ENCODE data around the gene DPP10. TPM values are rescaled to one million over a fixed set of nuclear protein-coding genes. Genes with fewer than 3 reads are reported as not detected.

The DPP10 gene
- total and polyA plus RNA-seq, 4 donors, result 0.04 to 4.1 (median 0.48) TPM

- 85% methylated on average over 3 of the region's 3 CpGs for WGBS
- H3K9me3 ChIP-seq (ENCODE audit: control insufficient read depth in 4 of 4, low read length in 3 of 4), result no peaks in the 10 kb centered on the region
Observed at GRCh38 chr2:115771516-115771915, 1329.1 kb downstream of the DPP10 start.

More at GRCh38 chr2:115771516-115771915, 1329.1 kb downstream of the DPP10 start:
- no peak overlapping the region for H3K27ac ChIP-seq (ENCODE audit: low read depth in 1 of 2, low read length in 2 of 2)
- H3K4me3 ChIP-seq (ENCODE audit: low read depth in 1 of 3, low read length in 3 of 3), result no peak overlapping the region
- no peak for TF ChIP-seq CTCF (IDR thresholded peaks at IDR 0.05; ENCODE audit: low read depth, low read length, missing input control)
- no peak for TF ChIP-seq GABPA (IDR thresholded peaks at IDR 0.05 in 1 of 2, conservative IDR thresholded peaks at IDR 0.05 in 1 of 2)
- no peak for TF ChIP-seq FOXA1 (IDR thresholded peaks at IDR 0.05)
- no peak for TF ChIP-seq HNF4A (conservative IDR thresholded peaks at IDR 0.05)
- TF ChIP-seq ATF3 (IDR thresholded peaks at IDR 0.05), result no peak
- no peak for TF ChIP-seq FOXA2 (IDR thresholded peaks at IDR 0.05)
- TF ChIP-seq EGR1 (IDR thresholded peaks at IDR 0.05; ENCODE audit: low read depth in 2 of 2), result no peak
- TF ChIP-seq ZBTB33 (IDR thresholded peaks at IDR 0.05), result no peak
- no peak for TF ChIP-seq RAD21 (IDR thresholded peaks at IDR 0.05)
- no peak for TF ChIP-seq YY1 (IDR thresholded peaks at IDR 0.05)
- TF ChIP-seq REST (IDR thresholded peaks at IDR 0.05), result no peak
- no peak for TF ChIP-seq RXRA (IDR thresholded peaks at IDR 0.05)
- no peak for TF ChIP-seq SP1 (IDR thresholded peaks at IDR 0.05)
- no peak for TF ChIP-seq HNF4G (IDR thresholded peaks at IDR 0.05)
- TF ChIP-seq MAX (IDR thresholded peaks at IDR 0.05), result no peak
- TF ChIP-seq NR2F2 (IDR thresholded peaks at IDR 0.05), result no peak
- TF ChIP-seq JUND (IDR thresholded peaks at IDR 0.05), result no peak
- TF ChIP-seq TAF1 (conservative IDR thresholded peaks at IDR 0.05), result no peak
- H3K27me3 ChIP-seq (ENCODE audit: control insufficient read depth in 4 of 4, insufficient read depth in 4 of 4, low read length in 3 of 4), result no peaks in the 10 kb centered on the region
- H3K9ac ChIP-seq (ENCODE audit: low read depth in 1 of 2, low read length in 2 of 2), result no peak overlapping the region
- no peaks in the 10 kb centered on the region for H3K4me1 ChIP-seq (ENCODE audit: control insufficient read depth in 4 of 4, insufficient read depth in 4 of 4, low read length in 3 of 4)
- no peaks in the 10 kb centered on the region for H3K36me3 ChIP-seq (ENCODE audit: control insufficient read depth in 4 of 4, insufficient read depth in 3 of 4, low read depth in 1 of 4, low read length in 3 of 4)
- no peak for DNase-seq (ENCODE audit: low spot score)

All from liver (tissue), 9 donors.